Pons (tissue), 1 donor: ENCODE data around the gene WDR55.
"Not testable (repeated sequence)": the region's sequence is repeated elsewhere in the genome, so short reads cannot be mapped to it uniquely, and the experiment has no call there.

ENCODE experiments used
- DNase-seq: peaks from one replicate; pipeline ENCODE4 v3.0.0-alpha.2; 2016; ENCODE audit warnings: low spot score

Gene WDR55, protein sequence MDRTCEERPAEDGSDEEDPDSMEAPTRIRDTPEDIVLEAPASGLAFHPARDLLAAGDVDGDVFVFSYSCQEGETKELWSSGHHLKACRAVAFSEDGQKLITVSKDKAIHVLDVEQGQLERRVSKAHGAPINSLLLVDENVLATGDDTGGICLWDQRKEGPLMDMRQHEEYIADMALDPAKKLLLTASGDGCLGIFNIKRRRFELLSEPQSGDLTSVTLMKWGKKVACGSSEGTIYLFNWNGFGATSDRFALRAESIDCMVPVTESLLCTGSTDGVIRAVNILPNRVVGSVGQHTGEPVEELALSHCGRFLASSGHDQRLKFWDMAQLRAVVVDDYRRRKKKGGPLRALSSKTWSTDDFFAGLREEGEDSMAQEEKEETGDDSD

DNA sequence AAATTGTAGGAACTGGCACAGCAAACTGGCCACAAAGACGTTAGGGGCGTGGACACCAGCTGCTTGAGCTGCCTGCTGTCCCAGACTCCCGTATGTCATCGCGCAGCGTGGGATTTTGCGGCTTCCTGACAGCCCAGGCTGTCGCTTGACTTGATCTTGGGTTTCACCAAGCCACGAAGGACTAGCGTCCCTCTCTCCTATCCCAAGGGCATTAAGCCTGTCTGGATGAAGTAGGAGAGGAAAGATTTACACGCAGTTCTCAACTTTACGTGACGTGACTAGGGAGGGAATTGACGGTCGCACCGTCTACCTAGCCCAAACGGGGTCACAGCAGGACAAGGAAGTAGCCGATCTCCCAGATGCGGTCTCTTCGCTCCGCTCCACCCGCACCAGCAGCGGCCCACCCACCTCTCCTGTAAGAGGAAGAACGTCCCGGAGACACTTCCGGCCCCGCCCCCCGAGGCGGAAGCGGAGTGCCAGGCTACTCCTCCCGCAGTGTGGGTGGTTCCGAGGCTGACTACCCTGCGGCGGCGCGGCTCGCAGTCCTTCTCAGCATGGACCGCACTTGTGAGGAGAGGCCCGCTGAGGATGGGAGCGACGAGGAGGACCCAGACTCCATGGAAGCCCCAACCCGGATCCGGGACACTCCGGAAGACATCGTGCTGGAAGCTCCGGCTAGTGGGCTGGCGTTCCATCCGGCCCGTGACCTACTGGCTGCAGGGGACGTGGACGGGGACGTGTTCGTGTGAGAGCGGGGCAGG is at the start of gene WDR55:
WDR55 (plus strand) TSS at position 546 of the 761 bp plus-strand sequence; CDS start at position 555, 9 bp downstream.
- DNase-seq: peak; percentile 95

DNA sequence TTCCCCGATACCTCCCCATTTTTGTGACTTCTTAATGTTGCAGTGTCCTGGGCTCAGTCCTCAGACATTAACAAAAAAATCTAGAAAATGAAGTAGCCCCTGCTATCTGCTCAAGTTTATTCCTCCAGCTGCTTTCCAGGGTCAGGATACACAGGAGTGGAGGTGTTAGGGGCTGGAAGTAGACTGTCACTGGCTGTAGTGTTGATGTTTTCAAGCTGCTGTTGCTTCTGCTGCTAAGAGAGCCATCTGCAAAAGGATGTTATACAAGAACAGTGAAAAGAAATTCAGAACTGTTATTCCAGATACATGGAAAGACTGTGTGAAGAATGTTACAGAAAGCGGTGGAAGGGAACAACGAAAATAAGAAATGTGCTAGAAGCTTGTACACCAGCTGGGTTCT is 42.4 kb upstream of the WDR55 start:
- no peak for DNase-seq

DNA sequence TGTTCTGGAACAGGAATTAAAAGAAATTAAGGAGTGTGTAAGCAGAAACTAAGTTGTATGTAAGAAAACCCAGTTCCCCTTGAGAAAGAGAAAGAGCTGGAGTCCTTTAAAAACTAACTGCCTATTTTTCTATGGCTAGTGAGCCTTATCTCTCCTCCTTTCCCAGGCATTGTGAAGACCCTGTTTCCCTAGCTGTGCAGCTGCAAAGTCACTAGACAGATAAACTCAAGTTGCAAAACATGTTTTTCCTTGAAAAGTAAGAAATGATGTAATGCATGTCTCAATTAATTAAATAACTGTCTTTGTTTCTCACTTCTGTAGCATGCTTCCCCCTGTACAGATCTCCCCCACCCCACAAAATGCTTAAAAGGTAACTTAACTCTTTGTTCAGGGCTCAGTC is 41.6 kb upstream of the WDR55 start:
- not testable (repeated sequence) for DNase-seq

DNA sequence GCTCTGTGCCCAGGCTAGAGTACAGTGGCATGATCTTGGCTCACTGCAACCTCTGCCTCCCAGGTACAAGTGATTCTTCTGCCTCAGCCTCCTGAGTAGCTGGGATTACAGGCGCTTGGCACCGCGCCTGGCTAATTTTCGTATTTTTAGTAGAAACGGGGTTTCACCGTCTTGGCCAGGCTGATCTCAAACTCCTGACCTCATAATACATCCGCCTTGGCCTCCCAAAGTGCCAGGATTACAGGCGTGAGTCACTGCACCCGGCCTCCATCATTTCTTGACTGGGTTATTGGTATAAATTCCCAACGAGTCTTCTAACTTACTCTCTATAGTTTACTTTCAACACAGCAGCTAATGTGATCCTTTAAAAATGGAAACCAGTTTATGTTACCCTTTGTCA is 39.8 kb upstream of the WDR55 start:
- not testable (repeated sequence) for DNase-seq

DNA sequence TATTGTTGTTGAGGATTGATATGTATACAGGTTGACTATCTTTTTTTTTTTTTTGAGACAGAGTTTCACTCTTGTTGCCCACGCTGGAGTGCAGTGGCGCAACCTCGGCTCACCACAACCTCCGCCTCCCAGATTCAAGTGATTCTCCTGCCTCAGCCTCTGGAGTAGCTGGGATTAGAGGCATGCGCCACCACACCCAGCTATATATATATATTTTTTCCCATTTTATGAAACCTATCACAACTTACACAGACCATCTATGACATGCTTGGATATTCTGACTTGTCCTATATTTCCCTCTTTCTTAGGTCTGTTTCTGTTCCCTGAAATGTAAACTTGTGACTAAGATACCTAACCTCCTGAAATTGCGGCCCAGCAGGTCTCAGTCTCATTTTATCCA is 36.7 kb upstream of the WDR55 start:
- DNase-seq: no peak

DNA sequence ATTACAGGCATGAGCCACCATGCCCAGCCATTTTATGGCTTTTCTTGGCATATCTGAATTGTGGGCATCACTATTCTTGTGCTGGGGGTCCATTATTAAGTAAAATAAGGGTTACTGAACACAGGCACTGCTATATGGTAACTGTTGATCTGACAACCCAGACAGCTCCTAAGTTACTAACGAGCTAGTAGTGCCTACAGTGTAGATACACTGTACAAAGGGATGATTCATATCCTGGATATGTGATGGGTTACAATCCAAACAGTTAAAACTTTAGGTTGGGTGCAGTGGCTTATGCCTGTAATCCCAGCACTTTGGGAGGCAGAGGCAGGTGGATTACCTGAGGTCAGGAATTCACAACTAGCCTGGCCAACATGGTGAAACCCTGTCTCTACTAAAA is 36.0 kb upstream of the WDR55 start:
- no peak for DNase-seq

DNA sequence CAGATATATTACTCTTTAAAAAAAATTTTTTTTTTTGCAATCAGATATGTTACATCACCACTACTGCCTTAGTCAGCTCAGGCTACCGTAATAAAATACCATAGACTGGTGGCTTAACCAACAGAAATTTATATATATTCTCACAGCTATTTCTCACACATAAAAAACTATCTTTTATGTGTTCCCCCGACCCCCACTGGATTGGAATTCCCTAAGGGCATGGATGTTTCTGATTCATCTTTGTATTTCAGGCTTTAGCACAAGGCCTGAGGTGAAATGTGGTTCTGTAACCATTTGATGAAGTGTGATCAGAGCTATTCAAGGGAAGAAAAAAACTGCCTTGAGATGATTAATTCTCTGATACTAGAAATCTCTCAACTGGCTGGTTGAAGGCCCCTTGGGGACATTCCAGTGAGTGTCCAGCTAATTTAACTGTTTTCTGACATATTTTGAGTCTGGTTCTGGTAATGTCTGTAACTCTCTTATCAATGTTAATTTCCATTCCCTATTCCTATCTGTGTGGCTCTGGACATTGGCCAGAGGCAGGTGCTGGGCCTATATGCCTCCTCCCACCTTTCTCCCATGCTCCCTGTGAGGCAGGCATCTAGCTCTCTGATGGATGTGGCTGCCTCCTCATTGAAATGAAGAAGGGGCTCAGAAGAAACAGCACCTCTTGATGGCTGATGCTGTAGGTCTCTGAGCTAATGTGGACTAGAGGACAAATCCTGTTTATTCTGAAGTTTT is 34.2 kb upstream of the WDR55 start:
- DNase-seq: no peak

DNA sequence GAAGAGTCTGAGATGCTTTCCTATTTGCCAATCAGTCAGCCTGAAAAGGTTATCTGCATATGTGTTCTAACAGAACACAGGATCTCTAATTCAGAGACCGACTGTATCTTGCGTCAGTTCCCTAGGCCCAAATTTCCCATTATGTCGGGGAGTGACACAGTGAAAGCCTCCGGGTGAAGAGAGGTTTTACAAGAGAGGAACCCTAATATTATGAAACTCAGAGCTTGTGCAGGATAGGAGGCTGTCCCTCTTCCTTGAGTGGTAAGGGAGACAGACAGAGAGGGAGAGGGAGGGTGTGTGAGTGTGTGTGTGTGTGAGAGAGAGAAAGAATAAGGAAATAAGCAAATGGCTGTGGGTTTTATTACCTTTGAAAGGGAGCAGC is 33.7 kb upstream of the WDR55 start:
- peak; percentile 63 for DNase-seq

DNA sequence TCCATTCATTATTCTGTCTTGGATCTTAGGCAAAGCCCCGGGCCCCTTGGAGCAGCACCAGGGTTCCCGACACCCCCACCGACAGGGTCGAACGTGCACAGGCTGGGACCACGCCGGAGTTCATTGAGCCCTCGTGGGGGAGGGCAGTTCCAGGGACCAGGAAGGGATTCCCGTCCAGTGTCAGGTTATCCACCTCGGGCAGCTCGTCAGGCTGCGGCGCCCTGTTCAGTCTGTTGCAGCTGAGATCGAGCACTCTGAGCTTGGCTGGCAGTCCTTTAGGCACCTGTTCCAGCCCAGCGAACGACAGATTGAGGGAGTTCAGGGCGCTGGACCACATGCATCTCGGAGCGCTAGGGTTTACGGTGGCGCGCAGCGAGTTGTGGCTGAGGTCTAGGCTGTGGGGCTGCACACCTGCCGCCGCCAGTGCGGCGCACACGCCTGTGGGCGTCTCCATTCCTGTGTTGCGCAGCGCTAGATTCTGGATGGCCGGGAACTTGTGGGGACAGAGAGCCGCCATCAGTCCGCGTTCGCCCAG is 32.8 kb upstream of the WDR55 start:
- no peak for DNase-seq

DNA sequence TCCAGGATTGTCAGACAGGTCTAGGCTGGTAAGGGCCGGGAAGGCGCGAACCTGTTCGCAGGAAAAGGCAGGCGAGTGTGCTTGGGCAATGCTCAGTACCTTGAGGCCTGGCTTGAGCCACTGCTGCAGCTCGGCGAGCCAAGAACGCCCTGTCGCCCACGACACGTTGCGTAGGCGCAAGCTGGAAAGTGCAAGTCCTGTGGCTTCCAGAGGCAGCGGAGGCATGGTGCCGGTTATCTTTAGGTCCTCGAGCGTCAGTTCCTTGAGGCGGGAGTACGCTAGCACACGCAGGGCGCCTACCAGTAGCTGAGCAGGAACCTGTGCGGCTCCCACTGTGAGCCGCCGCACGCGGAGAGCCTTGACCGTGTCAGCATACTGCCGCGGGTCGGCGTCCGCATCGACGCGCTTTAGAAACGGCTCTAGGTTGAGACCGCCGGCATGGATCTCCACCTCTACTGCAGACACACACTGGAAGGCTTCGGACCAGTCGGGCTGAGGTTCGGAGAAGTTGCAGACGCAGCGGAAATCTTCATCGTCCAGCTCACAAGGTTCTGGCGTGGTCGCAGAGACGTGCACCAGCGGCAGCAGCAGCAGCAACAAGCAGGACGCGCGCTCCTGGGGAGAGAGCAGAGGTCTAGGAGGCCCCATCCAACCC is 32.2 kb upstream of the WDR55 start:
- no peak for DNase-seq

DNA sequence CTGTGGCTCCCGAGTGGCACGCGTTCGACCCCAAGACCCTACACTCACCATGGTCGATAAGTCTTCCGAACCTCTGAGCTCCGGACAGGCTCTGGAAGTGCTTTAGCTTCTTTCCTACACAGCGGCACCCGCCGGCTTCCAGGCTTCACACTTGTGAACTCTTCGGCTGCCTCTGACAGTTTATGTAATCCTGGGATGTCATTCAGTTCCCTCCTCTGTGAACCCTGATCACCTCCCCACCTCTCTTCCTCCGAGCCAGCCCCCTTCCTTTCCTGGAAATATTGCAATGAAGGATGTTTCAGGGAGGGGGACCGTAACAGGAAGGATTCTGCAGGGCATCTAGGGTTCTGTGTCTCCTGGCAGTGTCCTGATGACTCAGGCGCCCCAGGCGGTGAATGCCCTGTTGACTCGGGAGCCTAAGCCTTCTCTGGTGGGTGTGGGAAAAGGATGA is 31.7 kb upstream of the WDR55 start, which contains the start of gene CD14:
CD14 (minus strand) TSS at position 155 of the 451 bp plus-strand sequence; CDS start at position 51, 104 bp downstream.
- peak; percentile 48 for DNase-seq

DNA sequence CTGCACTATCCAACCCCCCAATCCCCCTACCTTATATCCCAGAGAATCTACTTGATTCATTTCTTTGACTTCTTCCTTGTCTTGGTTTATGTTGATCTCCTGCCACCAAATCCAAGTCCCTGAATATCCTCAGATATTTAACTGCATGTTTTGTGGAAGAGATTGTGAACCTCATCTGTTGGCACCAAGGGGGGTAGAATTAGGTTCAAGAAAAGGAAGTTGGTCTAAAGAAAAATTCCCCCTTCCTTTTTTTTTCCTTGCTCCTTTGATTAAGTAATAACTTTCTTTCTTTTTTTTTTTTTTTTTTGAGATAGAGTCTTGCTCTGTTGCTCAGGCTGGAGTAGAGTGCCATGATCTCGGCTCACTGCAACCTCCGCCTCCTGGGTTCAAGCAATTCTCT is 31.2 kb upstream of the WDR55 start:
- no peak for DNase-seq

DNA sequence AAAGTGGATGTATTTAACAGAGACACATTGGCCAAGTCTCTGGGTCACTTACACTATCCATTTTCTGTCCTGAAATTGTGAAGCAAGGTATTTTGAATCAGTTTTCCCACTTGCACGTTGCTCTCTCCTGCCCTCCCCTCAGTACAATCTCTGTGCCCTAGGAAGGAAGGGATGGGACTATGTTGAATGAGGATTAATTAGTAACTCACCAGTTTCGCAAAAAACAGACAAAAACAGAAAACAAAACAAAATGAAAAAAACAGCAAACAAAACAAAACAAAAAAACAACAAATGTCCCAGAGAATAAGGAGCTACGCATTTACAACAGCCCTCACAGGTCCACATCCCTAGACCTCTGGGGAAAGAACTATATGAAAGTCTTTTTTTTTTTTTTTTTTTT is 30.6 kb upstream of the WDR55 start:
- no peak for DNase-seq

DNA sequence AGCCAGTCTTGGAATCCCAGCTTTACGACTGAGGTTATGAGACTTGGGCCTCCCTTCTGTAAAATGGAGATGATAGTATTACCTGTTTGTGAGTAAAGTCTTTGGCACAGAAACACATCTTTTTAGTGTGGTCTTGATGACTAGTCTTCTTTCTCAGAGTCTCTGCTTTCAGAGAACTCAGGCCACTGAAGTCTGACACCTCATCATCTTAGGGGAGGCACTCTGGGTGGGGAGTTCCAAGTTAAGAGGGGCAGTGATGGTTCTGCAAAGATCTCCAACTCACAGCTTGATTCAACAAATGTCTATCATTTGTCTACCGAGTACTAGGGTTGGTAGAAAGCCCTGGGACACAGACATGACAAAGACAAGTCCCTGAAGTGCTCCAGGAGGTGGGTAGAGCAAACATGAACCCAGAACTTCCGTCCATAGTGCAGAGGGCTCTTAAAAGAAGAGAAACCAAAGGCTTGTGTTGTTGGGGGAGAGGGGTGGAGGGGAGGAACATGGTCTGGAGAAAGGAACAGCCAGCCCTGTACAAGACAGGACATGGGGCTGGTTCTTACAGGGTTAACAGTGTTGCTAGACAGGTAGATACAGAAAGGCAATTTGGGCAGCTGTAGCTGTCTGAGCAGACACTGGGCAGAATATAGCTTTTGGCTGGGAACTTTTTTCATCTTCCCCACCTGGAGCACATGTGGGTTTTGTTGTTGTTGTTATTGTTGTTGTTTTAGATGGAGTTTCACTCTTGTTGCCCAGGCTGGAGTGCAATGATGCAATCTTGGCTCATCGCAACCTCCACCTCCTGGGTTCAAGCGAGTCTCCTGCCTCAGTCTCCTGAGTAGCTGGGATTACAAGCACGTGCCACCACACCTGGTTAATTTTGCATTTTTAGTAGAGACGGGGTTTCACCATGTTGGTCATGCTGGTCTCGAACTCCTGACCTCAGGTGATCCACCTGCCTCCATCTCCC is 29.1 kb upstream of the WDR55 start:
- DNase-seq: no peak

DNA sequence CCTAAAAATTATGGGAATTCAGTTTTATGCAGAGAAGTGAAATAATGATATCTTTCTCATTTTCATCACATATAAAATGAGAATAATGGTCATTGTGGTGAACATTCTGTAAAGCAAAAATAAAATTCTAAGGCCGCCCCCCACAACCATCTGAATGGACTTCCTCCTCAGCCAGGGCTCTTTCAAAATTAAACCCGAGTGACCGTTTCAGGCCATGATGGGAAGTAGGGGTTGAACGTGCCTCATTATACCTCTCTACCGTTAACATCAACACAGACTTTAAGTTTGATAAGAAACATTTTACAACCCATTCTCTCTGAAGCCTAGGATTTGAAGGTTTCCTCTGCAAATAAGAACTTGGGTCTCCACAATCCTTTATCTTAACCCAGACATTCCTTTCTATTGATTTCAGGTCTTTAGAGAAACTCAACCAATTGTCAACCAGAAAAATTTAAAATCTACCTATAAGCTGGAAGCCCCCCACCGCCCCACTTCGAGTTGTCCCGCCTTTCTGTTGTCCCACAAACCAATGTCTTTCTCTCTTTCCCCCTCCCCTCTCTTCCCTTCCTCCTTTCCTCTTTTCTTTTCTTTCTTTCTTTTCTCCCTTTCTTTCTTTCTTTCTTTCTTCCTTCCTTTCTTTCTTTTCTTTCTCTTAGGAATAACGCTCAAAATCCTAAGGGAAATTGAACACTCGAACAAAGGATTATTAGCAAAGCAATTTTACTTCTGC is 27.2 kb upstream of the WDR55 start:
- no peak for DNase-seq

DNA sequence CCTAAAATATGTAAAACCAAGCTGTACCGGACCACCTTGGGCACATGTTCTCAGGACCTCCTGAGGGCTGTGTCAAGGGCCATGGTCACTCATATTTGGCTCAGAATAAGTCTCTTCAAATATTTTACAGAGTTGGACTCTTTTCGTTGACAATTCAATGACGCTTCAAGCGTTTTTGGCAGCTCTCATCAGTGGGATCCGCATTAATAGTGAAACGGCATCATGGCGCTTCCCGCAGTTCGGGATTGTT is 25.9 kb upstream of the WDR55 start:
- DNase-seq: not testable (repeated sequence)

DNA sequence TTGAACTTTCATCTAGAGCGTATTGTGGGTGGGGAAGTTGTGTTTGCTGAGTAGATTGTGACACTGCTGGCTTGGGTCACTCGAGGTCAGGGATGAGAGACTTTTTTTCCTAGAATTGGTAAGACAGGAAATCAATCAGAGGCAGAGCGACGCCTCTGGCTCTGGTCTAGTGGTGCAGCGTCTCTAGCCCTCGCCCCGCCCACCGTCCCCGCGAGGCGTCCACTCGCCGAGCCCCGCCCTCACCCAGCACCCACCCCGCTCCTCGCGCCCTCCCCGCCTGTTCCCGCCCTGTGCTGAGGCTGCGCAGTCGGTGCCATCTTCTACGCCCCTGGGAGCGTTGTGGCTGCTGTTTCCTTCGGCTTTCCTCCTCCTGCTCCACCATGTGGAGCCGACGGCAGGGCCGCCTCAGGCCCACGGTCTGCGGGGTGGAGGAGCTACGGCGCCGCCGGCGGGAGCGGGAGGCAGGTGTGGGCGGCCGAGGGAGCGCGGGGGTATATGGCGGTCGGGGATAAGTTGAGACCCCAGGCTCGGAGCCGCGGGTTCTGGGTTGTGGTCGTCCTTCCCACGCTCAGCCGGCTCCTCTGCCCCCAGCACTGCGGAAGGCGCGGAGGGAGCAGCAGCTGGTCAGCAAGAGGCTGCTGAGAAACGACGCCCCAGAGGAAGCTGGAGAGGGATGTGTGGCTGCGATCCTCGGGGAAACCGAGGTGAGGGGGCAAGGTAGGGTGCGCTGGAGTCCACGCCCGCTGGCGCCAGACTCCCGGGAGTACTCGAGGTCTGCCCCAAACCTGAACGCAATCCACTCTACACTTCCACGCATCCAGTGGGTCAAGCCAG is 25.3 kb upstream of the WDR55 start, which contains the start of gene TMCO6:
TMCO6 (plus strand) TSS at position 304 of the 834 bp plus-strand sequence; CDS start at position 381, 77 bp downstream.
- DNase-seq: peak; percentile 96

DNA sequence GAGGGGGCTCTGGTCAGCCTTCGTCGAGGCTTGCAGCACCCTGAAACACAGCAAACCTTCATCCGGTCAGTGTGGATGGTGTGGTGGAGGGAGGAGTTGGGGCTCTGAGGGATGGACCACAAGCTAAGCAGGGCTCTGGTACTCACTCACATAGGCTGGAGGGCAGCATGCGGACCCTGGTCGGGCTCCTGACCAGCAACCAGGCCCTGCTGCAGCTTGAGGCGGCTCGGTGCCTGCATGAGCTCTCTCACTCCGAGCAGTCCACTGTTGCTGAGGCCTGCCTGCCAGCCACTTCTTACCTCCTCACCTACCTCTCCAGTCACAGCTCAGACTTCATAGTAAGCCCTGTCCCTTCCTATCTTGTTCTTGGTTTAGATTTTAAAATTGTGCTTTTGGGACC is 23.0 kb upstream of the WDR55 start:
- no peak for DNase-seq

DNA sequence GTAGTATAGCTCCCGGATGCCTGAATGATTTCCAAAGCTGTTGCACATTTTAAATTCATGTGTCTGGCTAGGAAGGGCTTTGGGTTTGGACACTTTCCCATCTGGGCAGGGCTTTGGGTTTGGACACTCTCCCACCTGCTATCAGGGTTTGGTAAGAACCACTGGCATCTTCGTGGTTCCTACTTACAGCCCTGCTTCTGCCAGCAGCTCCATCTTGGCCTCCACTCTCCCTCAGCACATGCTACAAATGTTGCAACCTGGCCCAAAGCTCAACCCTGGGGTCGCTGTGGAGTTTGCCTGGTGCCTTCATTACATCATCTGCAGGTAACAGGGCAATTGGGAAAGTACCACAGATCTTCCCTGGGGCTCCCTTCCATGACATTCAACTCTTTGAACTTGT is 22.0 kb upstream of the WDR55 start:
- DNase-seq: no peak
